ENCODE measurements around the gene KRT83.

Gene KRT83

GRCh38 chr12:52341066-52341580, 19.9 kb upstream of the KRT83 start:
- peaks cover 7% of the 10 kb centered on the region for H3K9me3 ChIP-seq (ENCODE audit: low read length)
- no peaks in the 10 kb centered on the region for H3K27me3 ChIP-seq (ENCODE audit: control insufficient read depth in 1 of 2, insufficient read depth in 2 of 2, low read length in 2 of 2)
- H3K9ac ChIP-seq (ENCODE audit: low read length): no peak overlapping the region
- H3K27ac ChIP-seq (ENCODE audit: low read depth, low read length): no peak overlapping the region
- H3K36me3 ChIP-seq (ENCODE audit: insufficient read depth, low read length): no peaks in the 10 kb centered on the region
- H3K4me1 ChIP-seq (ENCODE audit: insufficient read depth, low read length): no peaks in the 10 kb centered on the region
- H3K4me3 ChIP-seq (ENCODE audit: low read depth in 1 of 2, low read length in 2 of 2): no peak overlapping the region

DNA sequence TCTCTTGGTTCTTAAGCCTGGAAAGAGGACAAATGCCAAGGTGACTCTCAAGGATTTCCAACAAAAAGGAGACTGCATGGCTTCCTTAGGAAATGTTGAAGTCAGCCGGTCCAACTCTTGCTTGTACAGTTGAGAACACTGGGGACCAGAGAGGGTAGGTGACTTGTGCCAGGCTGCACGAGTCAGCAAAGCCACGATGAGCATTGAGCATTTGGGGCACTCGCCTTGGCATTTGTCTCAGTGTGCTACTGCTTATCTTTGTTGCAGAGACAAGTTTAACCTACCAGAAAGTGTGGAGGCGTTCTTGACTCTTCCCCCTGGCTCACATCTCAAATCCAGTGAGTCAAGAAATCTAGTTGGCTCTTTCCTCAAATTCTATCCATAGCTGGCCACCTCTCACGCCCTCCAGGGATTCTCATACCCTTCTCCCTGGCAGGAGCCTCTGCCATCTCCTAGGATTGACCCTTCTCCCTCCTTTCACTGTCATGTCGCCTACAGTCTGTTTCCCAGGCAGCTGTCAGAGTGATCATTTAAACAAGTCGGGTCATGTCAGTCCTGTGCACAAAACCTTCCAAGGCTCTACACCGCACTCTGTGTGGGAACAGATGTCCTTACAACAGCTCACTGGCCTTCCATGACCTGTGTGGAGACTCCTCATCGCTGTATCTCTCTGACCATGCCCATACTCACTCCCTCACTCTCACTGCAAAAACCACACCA, 17.2 kb upstream of the KRT83 start:
- H3K4me3 ChIP-seq (ENCODE audit: low read depth in 1 of 2, low read length in 2 of 2): no peak overlapping the region
- H3K4me1 ChIP-seq (ENCODE audit: insufficient read depth, low read length): no peaks in the 10 kb centered on the region
- peaks cover 8% of the 10 kb centered on the region for H3K9me3 ChIP-seq (ENCODE audit: low read length)
- H3K27me3 ChIP-seq (ENCODE audit: control insufficient read depth in 1 of 2, insufficient read depth in 2 of 2, low read length in 2 of 2): no peaks in the 10 kb centered on the region
- no peaks in the 10 kb centered on the region for H3K36me3 ChIP-seq (ENCODE audit: insufficient read depth, low read length)
- no peak overlapping the region for H3K9ac ChIP-seq (ENCODE audit: low read length)
- no peak overlapping the region for H3K27ac ChIP-seq (ENCODE audit: low read depth, low read length)

- Histone ChIP-seq H3K9ac (ENCODE audit: low read length) (no peak overlapping the region), H3K4me1 (ENCODE audit: insufficient read depth, low read length) (no peaks in the 10 kb centered on the region), H3K27ac (ENCODE audit: low read depth, low read length) (no peak overlapping the region), H3K36me3 (ENCODE audit: insufficient read depth, low read length) (no peaks in the 10 kb centered on the region), H3K4me3 (ENCODE audit: low read depth in 1 of 2, low read length in 2 of 2) (no peak overlapping the region), H3K9me3 (ENCODE audit: low read length) (peaks cover 4% of the 10 kb centered on the region), H3K27me3 (ENCODE audit: control insufficient read depth in 1 of 2, insufficient read depth in 2 of 2, low read length in 2 of 2) (no peaks in the 10 kb centered on the region)
Measured at GRCh38 chr12:52337054-52337453, 15.9 kb upstream of the KRT83 start.

DNA sequence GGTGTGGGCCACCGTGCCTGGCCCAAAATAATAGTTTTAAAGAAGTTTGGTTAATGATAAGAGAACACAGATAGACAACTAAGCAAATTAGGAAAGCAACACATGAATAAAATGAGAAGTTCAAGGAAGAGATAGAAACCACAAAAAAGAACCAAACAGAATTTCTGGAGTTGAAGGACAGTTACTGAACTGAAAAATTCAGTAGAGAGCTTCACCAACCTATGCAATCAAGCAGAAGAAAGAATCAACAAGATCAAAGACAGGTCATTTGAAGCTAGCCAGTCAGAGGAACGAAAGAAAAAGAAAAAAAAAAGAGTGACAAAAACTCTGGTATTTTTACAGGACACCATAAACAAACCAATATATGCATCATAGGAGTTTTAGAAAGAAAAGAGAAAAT, 15.4 kb upstream of the KRT83 start:
- no peaks in the 10 kb centered on the region for H3K27me3 ChIP-seq (ENCODE audit: control insufficient read depth in 1 of 2, insufficient read depth in 2 of 2, low read length in 2 of 2)
- peaks cover 4% of the 10 kb centered on the region for H3K9me3 ChIP-seq (ENCODE audit: low read length)
- no peaks in the 10 kb centered on the region for H3K36me3 ChIP-seq (ENCODE audit: insufficient read depth, low read length)
- no peak overlapping the region for H3K4me3 ChIP-seq (ENCODE audit: low read depth in 1 of 2, low read length in 2 of 2)
- no peak overlapping the region for H3K27ac ChIP-seq (ENCODE audit: low read depth, low read length)
- H3K9ac ChIP-seq (ENCODE audit: low read length): no peak overlapping the region
- no peaks in the 10 kb centered on the region for H3K4me1 ChIP-seq (ENCODE audit: insufficient read depth, low read length)

DNA sequence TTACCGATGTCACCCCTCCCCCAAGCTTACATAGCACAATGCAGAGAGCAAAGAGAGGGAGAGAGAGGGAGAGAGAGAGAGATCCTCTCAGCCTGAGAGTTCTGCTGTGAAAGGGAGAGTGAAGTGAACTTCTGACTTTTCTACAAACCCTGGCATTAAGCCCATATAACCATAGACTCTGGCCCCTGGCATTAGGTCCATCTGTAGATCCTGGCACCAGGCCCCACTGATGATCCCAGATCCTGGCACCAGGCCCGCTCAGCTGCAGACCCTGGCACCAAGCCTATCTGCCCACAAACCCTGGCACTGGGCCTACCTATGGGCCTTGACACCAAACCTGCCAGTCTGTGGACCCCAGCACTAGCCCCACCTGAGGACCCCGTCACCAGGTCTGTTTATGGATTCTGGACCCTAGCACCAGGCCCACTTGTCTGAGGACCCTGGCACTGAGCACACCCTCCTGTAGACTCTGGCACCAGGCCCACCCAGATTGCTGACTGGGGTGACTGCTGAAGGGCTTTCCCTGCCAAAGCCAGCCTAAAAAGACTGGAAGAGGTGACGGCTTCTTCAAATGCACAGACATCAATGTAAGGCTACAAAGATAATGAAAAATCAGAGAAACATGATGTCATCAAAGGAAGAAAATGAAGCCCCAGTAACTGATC, 14.5 kb upstream of the KRT83 start:
- Histone ChIP-seq H3K4me3 (ENCODE audit: low read depth in 1 of 2, low read length in 2 of 2) (no peak overlapping the region), H3K27me3 (ENCODE audit: control insufficient read depth in 1 of 2, insufficient read depth in 2 of 2, low read length in 2 of 2) (no peaks in the 10 kb centered on the region), H3K9ac (ENCODE audit: low read length) (no peak overlapping the region), H3K36me3 (ENCODE audit: insufficient read depth, low read length) (no peaks in the 10 kb centered on the region), H3K9me3 (ENCODE audit: low read length) (peaks cover 4% of the 10 kb centered on the region), H3K4me1 (ENCODE audit: insufficient read depth, low read length) (no peaks in the 10 kb centered on the region), H3K27ac (ENCODE audit: low read depth, low read length) (no peak overlapping the region)

DNA sequence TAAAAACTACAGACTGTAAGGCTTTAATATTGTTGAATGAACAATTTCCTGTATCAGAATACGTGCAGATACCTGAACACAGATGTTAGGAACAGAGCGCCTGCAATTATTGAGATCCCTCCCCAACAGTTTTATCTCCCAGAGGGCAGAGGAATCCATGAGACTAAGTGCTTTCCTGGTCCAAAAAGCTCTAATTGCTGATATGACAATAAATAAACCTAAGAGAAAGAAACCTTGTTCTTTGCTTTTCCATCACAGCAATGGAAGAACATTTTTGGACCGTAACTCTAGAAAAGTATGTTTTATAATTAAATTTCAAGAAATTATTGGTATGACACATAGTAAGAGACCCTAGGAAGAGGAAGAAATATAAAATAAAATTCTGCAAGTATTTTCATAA, 13.0 kb upstream of the KRT83 start:
- no peaks in the 10 kb centered on the region for H3K36me3 ChIP-seq (ENCODE audit: insufficient read depth, low read length)
- H3K27ac ChIP-seq (ENCODE audit: low read depth, low read length): no peak overlapping the region
- H3K9me3 ChIP-seq (ENCODE audit: low read length): peaks cover 4% of the 10 kb centered on the region
- H3K4me3 ChIP-seq (ENCODE audit: low read depth in 1 of 2, low read length in 2 of 2): no peak overlapping the region
- H3K4me1 ChIP-seq (ENCODE audit: insufficient read depth, low read length): no peaks in the 10 kb centered on the region
- H3K9ac ChIP-seq (ENCODE audit: low read length): no peak overlapping the region
- H3K27me3 ChIP-seq (ENCODE audit: control insufficient read depth in 1 of 2, insufficient read depth in 2 of 2, low read length in 2 of 2): no peaks in the 10 kb centered on the region

GRCh38 chr12:52333321-52333720, 12.1 kb upstream of the KRT83 start:
- Histone ChIP-seq H3K27ac (ENCODE audit: low read depth, low read length) (no peak overlapping the region), H3K36me3 (ENCODE audit: insufficient read depth, low read length) (no peaks in the 10 kb centered on the region), H3K9me3 (ENCODE audit: low read length) (peaks cover 4% of the 10 kb centered on the region), H3K4me1 (ENCODE audit: insufficient read depth, low read length) (no peaks in the 10 kb centered on the region), H3K4me3 (ENCODE audit: low read depth in 1 of 2, low read length in 2 of 2) (no peak overlapping the region), H3K27me3 (ENCODE audit: control insufficient read depth in 1 of 2, insufficient read depth in 2 of 2, low read length in 2 of 2) (no peaks in the 10 kb centered on the region), H3K9ac (ENCODE audit: low read length) (no peak overlapping the region)

DNA sequence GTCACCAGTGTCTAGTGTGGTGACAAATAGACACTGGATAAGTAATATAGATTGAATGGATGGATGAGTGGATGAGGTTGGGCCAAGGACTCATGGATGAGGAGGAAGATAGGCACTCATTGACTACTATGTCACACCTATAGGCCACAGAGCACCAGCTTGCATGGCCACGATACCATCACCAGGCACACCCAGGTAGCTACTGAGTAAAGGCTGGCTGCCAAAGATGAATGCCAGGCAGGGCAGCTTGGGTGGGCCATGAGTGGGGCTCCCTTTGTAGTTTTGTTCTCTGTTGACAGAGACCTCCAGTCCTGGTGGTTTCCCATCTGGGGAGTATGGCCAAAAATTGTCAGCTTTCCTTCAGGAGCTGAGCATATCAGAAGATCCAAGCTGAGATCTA, 11.2 kb upstream of the KRT83 start:
- H3K27ac ChIP-seq (ENCODE audit: low read depth, low read length): no peak overlapping the region
- no peak overlapping the region for H3K9ac ChIP-seq (ENCODE audit: low read length)
- H3K9me3 ChIP-seq (ENCODE audit: low read length): peaks cover 4% of the 10 kb centered on the region
- no peaks in the 10 kb centered on the region for H3K27me3 ChIP-seq (ENCODE audit: control insufficient read depth in 1 of 2, insufficient read depth in 2 of 2, low read length in 2 of 2)
- H3K4me3 ChIP-seq (ENCODE audit: low read depth in 1 of 2, low read length in 2 of 2): no peak overlapping the region
- H3K4me1 ChIP-seq (ENCODE audit: insufficient read depth, low read length): no peaks in the 10 kb centered on the region
- H3K36me3 ChIP-seq (ENCODE audit: insufficient read depth, low read length): no peaks in the 10 kb centered on the region

- H3K4me3 ChIP-seq (ENCODE audit: low read depth in 1 of 2, low read length in 2 of 2): no peak overlapping the region
- H3K4me1 ChIP-seq (ENCODE audit: insufficient read depth, low read length): no peaks in the 10 kb centered on the region
- no peak overlapping the region for H3K27ac ChIP-seq (ENCODE audit: low read depth, low read length)
- no peaks in the 10 kb centered on the region for H3K36me3 ChIP-seq (ENCODE audit: insufficient read depth, low read length)
- H3K9me3 ChIP-seq (ENCODE audit: low read length): peaks cover 4% of the 10 kb centered on the region
- no peaks in the 10 kb centered on the region for H3K27me3 ChIP-seq (ENCODE audit: control insufficient read depth in 1 of 2, insufficient read depth in 2 of 2, low read length in 2 of 2)
- H3K9ac ChIP-seq (ENCODE audit: low read length): no peak overlapping the region
Measured at GRCh38 chr12:52331833-52332232, 10.6 kb upstream of the KRT83 start.

GRCh38 chr12:52331039-52331438, 9.8 kb upstream of the KRT83 start:
- H3K9me3 ChIP-seq (ENCODE audit: low read length): peaks cover 4% of the 10 kb centered on the region
- H3K36me3 ChIP-seq (ENCODE audit: insufficient read depth, low read length): no peaks in the 10 kb centered on the region
- H3K4me3 ChIP-seq (ENCODE audit: low read depth in 1 of 2, low read length in 2 of 2): no peak overlapping the region
- H3K4me1 ChIP-seq (ENCODE audit: insufficient read depth, low read length): no peaks in the 10 kb centered on the region
- no peaks in the 10 kb centered on the region for H3K27me3 ChIP-seq (ENCODE audit: control insufficient read depth in 1 of 2, insufficient read depth in 2 of 2, low read length in 2 of 2)
- no peak overlapping the region for H3K9ac ChIP-seq (ENCODE audit: low read length)
- no peak overlapping the region for H3K27ac ChIP-seq (ENCODE audit: low read depth, low read length)

GRCh38 chr12:52327830-52328500, 6.8 kb upstream of the KRT83 start:
- Histone ChIP-seq H3K4me1 (ENCODE audit: insufficient read depth, low read length) (no peaks in the 10 kb centered on the region), H3K9me3 (ENCODE audit: low read length) (no peaks in the 10 kb centered on the region), H3K36me3 (ENCODE audit: insufficient read depth, low read length) (no peaks in the 10 kb centered on the region), H3K4me3 (ENCODE audit: low read depth in 1 of 2, low read length in 2 of 2) (no peak overlapping the region), H3K27ac (ENCODE audit: low read depth, low read length) (no peak overlapping the region), H3K9ac (ENCODE audit: low read length) (no peak overlapping the region), H3K27me3 (ENCODE audit: control insufficient read depth in 1 of 2, insufficient read depth in 2 of 2, low read length in 2 of 2) (no peaks in the 10 kb centered on the region)

Data from muscle layer of colon (tissue), 2 donors.